K562 (cell line): ENCODE results near the gene CCDC92. TPM values are rescaled to one million over a fixed set of nuclear protein-coding genes. Genes with fewer than 3 reads are reported as not detected.

Experiments used
- ATAC-seq: fragments of 200-7000 bp; cut with Tn5 transposase; 3 replicates; pipeline ENCODE4 v1.9.1; 2020; ENCODE audit warnings: moderate library complexity
- BruUV-seq: library from RNA; stranded (reverse); fragments of 400-500 nt; replicated peaks from 2 replicates; lab custom pipeline; 2021; lab: Mats Ljungman, UMichigan
- CTCF ChIA-PET: fragments of 300-600 bp; formaldehyde crosslinking; extraction: SDS; loops from one replicate; lab custom pipeline; 2021; ENCODE audit warnings: low intra/inter-chr PET ratio; lab: Yijun Ruan, JAX
- POLR2A ChIA-PET: fragments of 300-600, 350-650 bp; sonication (Branson Sonifier 250); formaldehyde crosslinking; extraction: SDS; loops from one replicate; lab custom pipeline; 2021; ENCODE audit warnings: antibody characterized with exemption, inconsistent platforms; lab: Yijun Ruan, JAX
- DNase-seq, 4 experiments: peaks; one replicate each; pipeline versions ENCODE4 v3.0.0 to v3.0.0-alpha.2; 2011 to 2018; ENCODE audit warnings: low spot score in 3 of 4, mixed read lengths in 3 of 4; ENCODE audit errors: extremely low read depth in 1 of 4
- FAIRE-seq: peaks from 2 replicates; lab custom pipeline; 2011; peaks lifted over from hg19 to GRCh38; lab: Jason Lieb, UNC
- H2AFZ ChIP-seq: 2 replicates; pipeline ENCODE4 v1.6.0; 2011; ENCODE audit warnings: low read depth, low read length, control low read depth, inconsistent platforms
- H3K27ac ChIP-seq: fragments of 200-600 bp; 3 replicates; pipeline ENCODE4 v1.8.0; 2011; ENCODE audit warnings: low read depth, mild to moderate bottlenecking, control low read depth, inconsistent platforms, low read length, moderate library complexity, mixed read lengths; ENCODE audit errors: extremely low read depth
- H3K27me3 ChIP-seq, 2 experiments: fragments of 300-600 bp in 1 of 2; 2 replicates in 1 of 2; 3 replicates in 1 of 2; pipeline versions ENCODE4 v1.6.0 to v1.8.0; 2011; ENCODE audit warnings: inconsistent platforms in 2 of 2, low read length in 2 of 2, mild to moderate bottlenecking in 1 of 2, mixed read lengths in 1 of 2, moderate library complexity in 1 of 2; ENCODE audit not compliant: control insufficient read depth in 2 of 2, insufficient read depth in 2 of 2
- H3K36me3 ChIP-seq: fragments of 300-600 bp; 3 replicates; pipeline ENCODE4 v1.8.0; 2011; ENCODE audit warnings: mild to moderate bottlenecking, low read length, inconsistent platforms; ENCODE audit not compliant: control insufficient read depth, insufficient read depth
- H3K4me1 ChIP-seq, 2 experiments: fragments of 200-600 bp in 1 of 2; replicated peaks in 1 of 2; 2 replicates in 1 of 2; 3 replicates in 1 of 2; pipeline versions ENCODE4 v1.5.1 to v1.8.0; 2011; ENCODE audit warnings: inconsistent platforms in 2 of 2, low read length in 2 of 2, mild to moderate bottlenecking in 1 of 2, mixed read lengths in 1 of 2, moderate library complexity in 1 of 2; ENCODE audit not compliant: control insufficient read depth in 2 of 2, insufficient read depth in 2 of 2
- H3K4me2 ChIP-seq: 2 replicates; pipeline ENCODE4 v1.6.1; 2011; ENCODE audit warnings: low read length, control low read depth, inconsistent platforms, mixed read lengths; ENCODE audit not compliant: insufficient read depth
- H3K4me3 ChIP-seq: fragments of 200-600 bp; sonication (generic), shearing (Covaris generic); 2 replicates; pipeline ENCODE4 v1.5.1; 2016; ENCODE audit warnings: control low read depth, inconsistent platforms
- H3K79me2 ChIP-seq: fragments of 200-600 bp; 3 replicates; pipeline ENCODE4 v1.8.0; 2011; ENCODE audit warnings: low read length, inconsistent platforms; ENCODE audit not compliant: control insufficient read depth, insufficient read depth
- H3K9ac ChIP-seq, 2 experiments: 2 replicates each; pipeline versions ENCODE4 v1.6.0 to v1.6.1; 2011; ENCODE audit warnings: low read depth in 2 of 2, low read length in 2 of 2, control low read depth in 1 of 2, inconsistent platforms in 1 of 2, mild to moderate bottlenecking in 1 of 2, mixed read lengths in 1 of 2; ENCODE audit not compliant: insufficient read depth in 1 of 2
- H3K9me1 ChIP-seq: one replicate; pipeline ENCODE4 v1.6.0; 2011; ENCODE audit warnings: inconsistent platforms, mild to moderate bottlenecking, low read length, moderate library complexity; ENCODE audit not compliant: control insufficient read depth, insufficient read depth
- H3K9me3 ChIP-seq: replicated peaks from 2 replicates; pipeline ENCODE4 v1.5.1; 2011; ENCODE audit warnings: low read depth, low read length, inconsistent platforms; ENCODE audit not compliant: control insufficient read depth, insufficient read depth
- H4K20me1 ChIP-seq: replicated peaks from 2 replicates; pipeline ENCODE4 v1.6.1; 2011; ENCODE audit warnings: low read length, inconsistent platforms, mixed read lengths; ENCODE audit not compliant: control insufficient read depth, insufficient read depth
- DIDO1 ChIP-seq: fragments of 450-650 bp; IDR thresholded peaks from 2 replicates; pipeline ENCODE4 v1.6.1; 2016; ENCODE audit warnings: low read depth, missing biosample characterization, missing genetic modification characterization
- GTF3C2 ChIP-seq: IDR thresholded peaks from 3 replicates; pipeline ENCODE4 v1.6.1; 2011; ENCODE audit warnings: borderline replicate concordance, mild to moderate bottlenecking, moderate library complexity; ENCODE audit not compliant: insufficient read length; ENCODE audit errors: extremely low read depth
- HMGXB4 ChIP-seq: sonication (generic); formaldehyde crosslinking; IDR thresholded peaks from 2 replicates; pipeline ENCODE4 v1.8.1; 2023; ENCODE audit warnings: mild to moderate bottlenecking, missing genetic modification reagents
- RHOXF2B ChIP-seq: fragments of 250-450 bp; sonication (Bioruptor Pico); conservative IDR thresholded peaks from 2 replicates; pipeline ENCODE4 v1.5.1; 2021
- SIN3B ChIP-seq: fragments of 450-650 bp; IDR thresholded peaks from 2 replicates; pipeline ENCODE4 v1.6.1; 2017; ENCODE audit warnings: low read depth, mild to moderate bottlenecking, moderate library complexity
- TFE3 ChIP-seq: fragments of 450-650 bp; formaldehyde crosslinking; IDR thresholded peaks from 2 replicates; pipeline ENCODE4 v1.4.0; 2020; ENCODE audit warnings: mild to moderate bottlenecking, mixed read lengths
- ZFP36 ChIP-seq: fragments of 150-350 bp; IDR thresholded peaks from 2 replicates; pipeline ENCODE4 v1.6.1; 2018; ENCODE audit warnings: low read length, low read depth; ENCODE audit not compliant: partially characterized antibody
- WGBS: fragments of 100-300 bp; shearing (Covaris generic); methylation state at CpG from one replicate; pipeline ENCODE4 v1.1.6; 2016; ENCODE audit warnings: low coverage, mixed read lengths; ENCODE audit not compliant: insufficient coverage; ENCODE audit errors: missing lambda C conversion rate; 5-methylcytosine and 5-hydroxymethylcytosine counted together
- in situ Hi-C: fragments of 300-500 bp; cut with MboI; formaldehyde crosslinking; loops from 4 replicates; pipeline ENCODE4 v1.15.0; 2018; ENCODE audit warnings: inconsistent platforms, mixed read lengths
- intact Hi-C: fragments of 100-400 bp; cut with micrococcal nuclease; formaldehyde crosslinking; loops from 2 replicates; pipeline ENCODE4 v1.14.2; 2022
- polyA plus RNA-seq, 8 experiments: library from polyadenylated mRNA; depleted of rRNA in 4 of 8; stranded (reverse) in 5 of 8; unstranded in 3 of 8; fragments of >200 nt; fragmentation: Nextera tagmentation in 2 of 8; fragmentation: Illumina TruSeq in 1 of 8; extraction: Ambion mirVana in 2 of 8; extraction: Trizol in 1 of 8; gene quantifications; 2 replicates each; pipeline versions ENCODE4 v1.2.1 to v1.2.3, GENCODE V29; 2011 to 2014; ENCODE audit warnings: inconsistent platforms in 1 of 8, missing spikeins in 1 of 8
- total RNA-seq, 7 experiments: library from RNA; depleted of rRNA in 6 of 7; stranded (reverse); fragments of >200 nt in 6 of 7; fragmentation: Illumina TruSeq in 2 of 7; extraction: Trizol in 2 of 7; gene quantifications; 2 replicates each; pipeline versions ENCODE4 v1.2.1 to v1.2.3, GENCODE V29; 2011 to 2021; ENCODE audit warnings: low replicate concordance in 1 of 7

CCDC92 gene
- total and polyA plus RNA-seq, 9 of the 15 experiments (the other 6 are each of a cell fraction or from before 2014, with no cell fraction given), result 0.27 to 5.9 (median 2.1) TPM

DNA sequence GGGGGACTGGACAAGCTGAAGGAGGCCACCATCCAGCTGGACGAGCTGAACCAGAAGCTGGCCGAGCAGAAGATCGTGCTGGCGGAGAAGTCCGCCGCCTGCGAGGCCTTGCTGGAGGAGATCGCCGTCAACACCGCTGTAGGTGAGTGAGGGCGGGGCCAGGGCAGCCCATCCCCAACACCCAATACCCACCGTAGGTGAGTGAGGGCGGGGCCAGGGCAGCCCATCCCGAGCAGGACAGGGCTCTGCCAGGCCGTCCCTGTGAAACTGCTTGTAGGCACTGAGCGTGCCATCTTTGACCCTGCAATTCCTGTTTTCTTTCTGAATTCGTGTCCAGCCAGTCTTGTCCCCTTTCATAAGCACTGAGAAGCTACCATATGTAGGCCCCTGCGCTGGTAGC, 74.0 kb downstream of the CCDC92 start:
- ATAC-seq, result no peak
- no peak for TF ChIP-seq DIDO1
- TF ChIP-seq RHOXF2B (CRISPR knock-in tag), result no peak
- no peak for TF ChIP-seq ZFP36
- no peak for TF ChIP-seq TFE3
- no peak for TF ChIP-seq SIN3B
- TF ChIP-seq GTF3C2, result no peak
- no peak for TF ChIP-seq HMGXB4 (CRISPR knock-in tag)

More for the DNA sequence above, 74.0 kb downstream of the CCDC92 start:
- FAIRE-seq (no peak), DNase-seq (no peak)
- Histone ChIP-seq H3K9ac (peak overlapping the region in 1 of 2 experiments; percentile 29; a peak in 1 of 4 replicates), H3K36me3 (no peaks in the 10 kb centered on the region), H3K4me1 (peaks cover 0 to 5% of the 10 kb centered on the region in 2 experiments; a peak in 1 of 5 replicates), H3K9me3 (no peaks in the 10 kb centered on the region), H2AFZ (no peak overlapping the region), H3K27me3 (peaks cover 65 to 81% of the 10 kb centered on the region in 2 experiments), H3K79me2 (no peaks in the 10 kb centered on the region), H3K4me2 (no peak overlapping the region), H3K27ac (no peak overlapping the region), H3K4me3 (no peak overlapping the region), H3K9me1 (no peaks in the 10 kb centered on the region), H4K20me1 (peaks cover 5% of the 10 kb centered on the region; the same call in 1 of the 2 replicates)
- in situ Hi-C loops (no loop called here), intact Hi-C loops (no loop called here)
- BruUV-seq, result no TSS peak
- CTCF ChIA-PET, result no interaction called here
- 15% methylated on average over 16 of the region's 18 CpGs for WGBS
- POLR2A ChIA-PET, result interaction anchor here (0.7 to 1.7 kb wide), 2 partner anchors 11 to 17 kb away, joined by 3 to 10 read pairs; no protein-coding TSS in a partner anchor
